K562 (cell line): ENCODE data around the gene IL6ST. TPM values are rescaled to one million over a fixed set of nuclear protein-coding genes. Genes with fewer than 3 reads are reported as not detected.

Source experiments
- ATAC-seq: fragments of 200-7000 bp; cut with Tn5 transposase; 3 replicates; pipeline ENCODE4 v1.9.1; 2020; ENCODE audit warnings: moderate library complexity
- BruUV-seq: library from RNA; stranded (reverse); fragments of 400-500 nt; replicated peaks from 2 replicates; lab custom pipeline; 2021; lab: Mats Ljungman, UMichigan
- CTCF ChIA-PET: fragments of 300-600 bp; formaldehyde crosslinking; extraction: SDS; loops from one replicate; lab custom pipeline; 2021; ENCODE audit warnings: low intra/inter-chr PET ratio; lab: Yijun Ruan, JAX
- POLR2A ChIA-PET: fragments of 300-600, 350-650 bp; sonication (Branson Sonifier 250); formaldehyde crosslinking; extraction: SDS; loops from one replicate; lab custom pipeline; 2021; ENCODE audit warnings: antibody characterized with exemption, inconsistent platforms; lab: Yijun Ruan, JAX
- DNase-seq, 4 experiments: peaks; one replicate each; pipeline versions ENCODE4 v3.0.0 to v3.0.0-alpha.2; 2011 to 2018; ENCODE audit warnings: low spot score in 3 of 4, mixed read lengths in 3 of 4; ENCODE audit errors: extremely low read depth in 1 of 4
- FAIRE-seq: peaks from 2 replicates; lab custom pipeline; 2011; peaks lifted over from hg19 to GRCh38; lab: Jason Lieb, UNC
- H2AFZ ChIP-seq: 2 replicates; pipeline ENCODE4 v1.6.0; 2011; ENCODE audit warnings: low read depth, low read length, control low read depth, inconsistent platforms
- H3K27ac ChIP-seq: fragments of 200-600 bp; 3 replicates; pipeline ENCODE4 v1.8.0; 2011; ENCODE audit warnings: low read depth, mild to moderate bottlenecking, control low read depth, inconsistent platforms, low read length, moderate library complexity, mixed read lengths; ENCODE audit errors: extremely low read depth
- H3K27me3 ChIP-seq, 2 experiments: fragments of 300-600 bp in 1 of 2; 2 replicates in 1 of 2; 3 replicates in 1 of 2; pipeline versions ENCODE4 v1.6.0 to v1.8.0; 2011; ENCODE audit warnings: inconsistent platforms in 2 of 2, low read length in 2 of 2, mild to moderate bottlenecking in 1 of 2, mixed read lengths in 1 of 2, moderate library complexity in 1 of 2; ENCODE audit not compliant: control insufficient read depth in 2 of 2, insufficient read depth in 2 of 2
- H3K36me3 ChIP-seq: fragments of 300-600 bp; 3 replicates; pipeline ENCODE4 v1.8.0; 2011; ENCODE audit warnings: mild to moderate bottlenecking, low read length, inconsistent platforms; ENCODE audit not compliant: control insufficient read depth, insufficient read depth
- H3K4me1 ChIP-seq, 2 experiments: fragments of 200-600 bp in 1 of 2; replicated peaks in 1 of 2; 2 replicates in 1 of 2; 3 replicates in 1 of 2; pipeline versions ENCODE4 v1.5.1 to v1.8.0; 2011; ENCODE audit warnings: inconsistent platforms in 2 of 2, low read length in 2 of 2, mild to moderate bottlenecking in 1 of 2, mixed read lengths in 1 of 2, moderate library complexity in 1 of 2; ENCODE audit not compliant: control insufficient read depth in 2 of 2, insufficient read depth in 2 of 2
- H3K4me2 ChIP-seq: 2 replicates; pipeline ENCODE4 v1.6.1; 2011; ENCODE audit warnings: low read length, control low read depth, inconsistent platforms, mixed read lengths; ENCODE audit not compliant: insufficient read depth
- H3K4me3 ChIP-seq: fragments of 200-600 bp; sonication (generic), shearing (Covaris generic); 2 replicates; pipeline ENCODE4 v1.5.1; 2016; ENCODE audit warnings: control low read depth, inconsistent platforms
- H3K79me2 ChIP-seq: fragments of 200-600 bp; 3 replicates; pipeline ENCODE4 v1.8.0; 2011; ENCODE audit warnings: low read length, inconsistent platforms; ENCODE audit not compliant: control insufficient read depth, insufficient read depth
- H3K9ac ChIP-seq, 2 experiments: 2 replicates each; pipeline versions ENCODE4 v1.6.0 to v1.6.1; 2011; ENCODE audit warnings: low read depth in 2 of 2, low read length in 2 of 2, control low read depth in 1 of 2, inconsistent platforms in 1 of 2, mild to moderate bottlenecking in 1 of 2, mixed read lengths in 1 of 2; ENCODE audit not compliant: insufficient read depth in 1 of 2
- H3K9me1 ChIP-seq: one replicate; pipeline ENCODE4 v1.6.0; 2011; ENCODE audit warnings: inconsistent platforms, mild to moderate bottlenecking, low read length, moderate library complexity; ENCODE audit not compliant: control insufficient read depth, insufficient read depth
- H3K9me3 ChIP-seq: replicated peaks from 2 replicates; pipeline ENCODE4 v1.5.1; 2011; ENCODE audit warnings: low read depth, low read length, inconsistent platforms; ENCODE audit not compliant: control insufficient read depth, insufficient read depth
- H4K20me1 ChIP-seq: replicated peaks from 2 replicates; pipeline ENCODE4 v1.6.1; 2011; ENCODE audit warnings: low read length, inconsistent platforms, mixed read lengths; ENCODE audit not compliant: control insufficient read depth, insufficient read depth
- ARHGAP35 ChIP-seq: fragments of 450-650 bp; IDR thresholded peaks from 2 replicates; pipeline ENCODE4 v1.6.1; 2018; ENCODE audit not compliant: partially characterized antibody
- KDM4B ChIP-seq, 2 experiments: fragments of 450-650 bp in 1 of 2; sonication (generic) in 1 of 2; IDR thresholded peaks; 2 replicates each; pipeline ENCODE4 v1.6.1; 2016 to 2017; ENCODE audit warnings: borderline replicate concordance in 2 of 2, antibody characterized with exemption in 1 of 2, low read depth in 1 of 2, mild to moderate bottlenecking in 1 of 2
- L3MBTL2 ChIP-seq: fragments of 450-650 bp; IDR thresholded peaks from 2 replicates; pipeline ENCODE4 v1.6.1; 2016; ENCODE audit warnings: mild to moderate bottlenecking, moderate library complexity
- MEF2A ChIP-seq: IDR thresholded peaks from 2 replicates; pipeline ENCODE4 v1.6.1; 2011; ENCODE audit warnings: low read depth, mild to moderate bottlenecking, low read length, moderate library complexity; ENCODE audit not compliant: control insufficient read depth
- PRPF4 ChIP-seq: fragments of 200-400 bp; formaldehyde crosslinking; IDR thresholded peaks from one replicate; pipeline ENCODE4 v1.6.1; 2017; ENCODE audit warnings: low read length, low read depth, mild to moderate bottlenecking; ENCODE audit not compliant: insufficient read depth, poor library complexity, severe bottlenecking
- PTTG1 ChIP-seq: fragments of 450-650 bp; IDR thresholded peaks from 2 replicates; pipeline ENCODE4 v1.6.1; 2016; ENCODE audit warnings: low read depth, mild to moderate bottlenecking, missing genetic modification characterization, missing compliant biosample characterization
- SIN3A ChIP-seq, 2 experiments: fragments of 150-350 bp in 1 of 2; IDR thresholded peaks; 2 replicates each; pipeline ENCODE4 v1.6.1; 2011 to 2016; ENCODE audit warnings: borderline replicate concordance in 2 of 2, low read depth in 2 of 2, low read length in 2 of 2, mild to moderate bottlenecking in 2 of 2, moderate library complexity in 2 of 2; ENCODE audit not compliant: control insufficient read depth in 1 of 2
- SLC30A9 ChIP-seq: fragments of 250-450 bp; sonication (Bioruptor Pico); IDR thresholded peaks from 2 replicates; pipeline ENCODE4 v1.8.0; 2022; ENCODE audit warnings: mild to moderate bottlenecking, moderate library complexity
- SMARCB1 ChIP-seq: IDR thresholded peaks from 2 replicates; pipeline ENCODE4 v1.6.1; 2011; ENCODE audit warnings: improper control_type of control experiment, low read depth; ENCODE audit not compliant: insufficient read length
- YBX1 ChIP-seq: fragments of 450-650 bp; IDR thresholded peaks from 2 replicates; pipeline ENCODE4 v1.7.1; 2016; ENCODE audit warnings: mild to moderate bottlenecking
- ZNF140 ChIP-seq: fragments of 250-450 bp; sonication (Bioruptor Pico); IDR thresholded peaks from 2 replicates; pipeline ENCODE4 v1.8.0; 2021; ENCODE audit warnings: moderate library complexity, mild to moderate bottlenecking, inconsistent platforms
- ZNF507 ChIP-seq: conservative IDR thresholded peaks from 2 replicates; pipeline ENCODE4 v1.6.1; 2017; ENCODE audit warnings: missing genetic modification characterization, missing compliant biosample characterization
- ZNF76 ChIP-seq: fragments of 250-450 bp; sonication (Bioruptor Pico); IDR thresholded peaks from 2 replicates; pipeline ENCODE4 v1.4.0; 2020; ENCODE audit warnings: mild to moderate bottlenecking, moderate library complexity, borderline replicate concordance
- WGBS: fragments of 100-300 bp; shearing (Covaris generic); methylation state at CpG from one replicate; pipeline ENCODE4 v1.1.6; 2016; ENCODE audit warnings: low coverage, mixed read lengths; ENCODE audit not compliant: insufficient coverage; ENCODE audit errors: missing lambda C conversion rate; 5-methylcytosine and 5-hydroxymethylcytosine counted together
- in situ Hi-C: fragments of 300-500 bp; cut with MboI; formaldehyde crosslinking; loops from 4 replicates; pipeline ENCODE4 v1.15.0; 2018; ENCODE audit warnings: inconsistent platforms, mixed read lengths
- intact Hi-C: fragments of 100-400 bp; cut with micrococcal nuclease; formaldehyde crosslinking; loops from 2 replicates; pipeline ENCODE4 v1.14.2; 2022
- polyA plus RNA-seq, 8 experiments: library from polyadenylated mRNA; depleted of rRNA in 4 of 8; stranded (reverse) in 5 of 8; unstranded in 3 of 8; fragments of >200 nt; fragmentation: Nextera tagmentation in 2 of 8; fragmentation: Illumina TruSeq in 1 of 8; extraction: Ambion mirVana in 2 of 8; extraction: Trizol in 1 of 8; gene quantifications; 2 replicates each; pipeline versions ENCODE4 v1.2.1 to v1.2.3, GENCODE V29; 2011 to 2014; ENCODE audit warnings: inconsistent platforms in 1 of 8, missing spikeins in 1 of 8
- total RNA-seq, 7 experiments: library from RNA; depleted of rRNA in 6 of 7; stranded (reverse); fragments of >200 nt in 6 of 7; fragmentation: Illumina TruSeq in 2 of 7; extraction: Trizol in 2 of 7; gene quantifications; 2 replicates each; pipeline versions ENCODE4 v1.2.1 to v1.2.3, GENCODE V29; 2011 to 2021; ENCODE audit warnings: low replicate concordance in 1 of 7
- TF ChIP-seq, protein P1 (sequence below): fragments of 250-450 bp; sonication (Bioruptor Pico); IDR thresholded peaks from 2 replicates; pipeline ENCODE4 v1.5.0; 2021
- TF ChIP-seq, protein P2 (sequence below): IDR thresholded peaks from 2 replicates; pipeline ENCODE4 v1.6.1; 2011; ENCODE audit warnings: borderline replicate concordance, low read depth, mild to moderate bottlenecking, moderate library complexity, low read length; ENCODE audit not compliant: insufficient read depth, poor library complexity, severe bottlenecking
- TF ChIP-seq, protein P3 (sequence below): fragments of 250-450 bp; sonication (Bioruptor Pico); IDR thresholded peaks from 2 replicates; pipeline ENCODE4 v1.4.0; 2020
- TF ChIP-seq, protein P4 (sequence below): fragments of 250-450 bp; sonication (Bioruptor Pico); IDR thresholded peaks from 2 replicates; pipeline ENCODE4 v1.6.1; 2021; ENCODE audit warnings: mild to moderate bottlenecking

IL6ST gene
- total and polyA plus RNA-seq, 9 of the 15 experiments (the other 6 are each of a cell fraction or from before 2014, with no cell fraction given), result 2.0 to 27.0 (median 7.9) TPM

DNA sequence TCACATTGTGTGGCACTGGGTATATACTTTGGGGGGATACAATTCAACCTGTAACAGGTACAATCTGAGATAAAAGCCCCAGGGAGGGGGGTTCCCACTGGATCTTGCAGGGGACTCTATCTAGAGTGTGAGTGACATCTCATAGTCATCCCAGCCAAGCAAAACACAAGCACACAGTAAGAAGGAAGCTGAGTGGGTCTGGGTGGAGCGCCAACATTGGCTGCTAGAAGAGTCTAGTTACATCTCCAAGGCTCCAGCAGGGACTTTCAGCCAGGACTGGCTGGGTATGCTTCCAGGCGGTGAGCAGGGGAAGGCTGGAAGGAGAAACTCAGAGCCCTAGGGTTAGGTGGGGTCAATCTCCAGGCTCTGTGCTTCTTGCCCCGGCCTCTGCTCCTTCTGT lies 90.6 kb downstream of the IL6ST start:
- ATAC-seq, result no peak
- Histone ChIP-seq H3K4me2 (no peak overlapping the region), H3K27me3 (peaks cover 9 to 33% of the 10 kb centered on the region in 2 experiments), H3K9me1 (no peaks in the 10 kb centered on the region), H3K9ac (no peak overlapping the region), H4K20me1 (no peaks in the 10 kb centered on the region), H2AFZ (no peak overlapping the region), H3K4me3 (no peak overlapping the region), H3K4me1 (no peaks in the 10 kb centered on the region), H3K27ac (no peak overlapping the region), H3K36me3 (no peaks in the 10 kb centered on the region), H3K79me2 (no peaks in the 10 kb centered on the region), H3K9me3 (no peaks in the 10 kb centered on the region)
- in situ Hi-C loops, result no loop called here
- intact Hi-C loops, result no loop called here
- WGBS, result 0% methylated on average over 3 of the region's 3 CpGs
- POLR2A ChIA-PET, result no interaction called here
- no peak for DNase-seq
- CTCF ChIA-PET, result no interaction called here
- FAIRE-seq, result no peak
- no TSS peak for BruUV-seq
- no peak for TF ChIP-seq PTTG1 (tag)
- TF ChIP-seq SIN3A (IDR thresholded peaks at IDR 0.05; ENCODE audit: borderline replicate concordance in 2 of 2, control insufficient read depth in 1 of 2, low read depth in 2 of 2, low read length in 2 of 2), result no peak
- TF ChIP-seq ZNF140 (CRISPR knock-in tag), result no peak
- TF ChIP-seq, protein P1, sequence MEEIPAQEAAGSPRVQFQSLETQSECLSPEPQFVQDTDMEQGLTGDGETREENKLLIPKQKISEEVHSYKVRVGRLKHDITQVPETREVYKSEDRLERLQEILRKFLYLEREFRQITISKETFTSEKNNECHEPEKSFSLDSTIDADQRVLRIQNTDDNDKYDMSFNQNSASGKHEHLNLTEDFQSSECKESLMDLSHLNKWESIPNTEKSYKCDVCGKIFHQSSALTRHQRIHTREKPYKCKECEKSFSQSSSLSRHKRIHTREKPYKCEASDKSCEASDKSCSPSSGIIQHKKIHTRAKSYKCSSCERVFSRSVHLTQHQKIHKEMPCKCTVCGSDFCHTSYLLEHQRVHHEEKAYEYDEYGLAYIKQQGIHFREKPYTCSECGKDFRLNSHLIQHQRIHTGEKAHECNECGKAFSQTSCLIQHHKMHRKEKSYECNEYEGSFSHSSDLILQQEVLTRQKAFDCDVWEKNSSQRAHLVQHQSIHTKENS, result no peak
- no peak for TF ChIP-seq SMARCB1
- TF ChIP-seq ZNF507, result no peak
- TF ChIP-seq YBX1, result no peak
- TF ChIP-seq, protein P2, sequence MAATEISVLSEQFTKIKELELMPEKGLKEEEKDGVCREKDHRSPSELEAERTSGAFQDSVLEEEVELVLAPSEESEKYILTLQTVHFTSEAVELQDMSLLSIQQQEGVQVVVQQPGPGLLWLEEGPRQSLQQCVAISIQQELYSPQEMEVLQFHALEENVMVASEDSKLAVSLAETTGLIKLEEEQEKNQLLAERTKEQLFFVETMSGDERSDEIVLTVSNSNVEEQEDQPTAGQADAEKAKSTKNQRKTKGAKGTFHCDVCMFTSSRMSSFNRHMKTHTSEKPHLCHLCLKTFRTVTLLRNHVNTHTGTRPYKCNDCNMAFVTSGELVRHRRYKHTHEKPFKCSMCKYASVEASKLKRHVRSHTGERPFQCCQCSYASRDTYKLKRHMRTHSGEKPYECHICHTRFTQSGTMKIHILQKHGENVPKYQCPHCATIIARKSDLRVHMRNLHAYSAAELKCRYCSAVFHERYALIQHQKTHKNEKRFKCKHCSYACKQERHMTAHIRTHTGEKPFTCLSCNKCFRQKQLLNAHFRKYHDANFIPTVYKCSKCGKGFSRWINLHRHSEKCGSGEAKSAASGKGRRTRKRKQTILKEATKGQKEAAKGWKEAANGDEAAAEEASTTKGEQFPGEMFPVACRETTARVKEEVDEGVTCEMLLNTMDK, result no peak
- TF ChIP-seq MEF2A, result no peak
- TF ChIP-seq PRPF4, result no peak
- TF ChIP-seq SLC30A9 (CRISPR knock-in tag), result no peak
- TF ChIP-seq, protein P3, sequence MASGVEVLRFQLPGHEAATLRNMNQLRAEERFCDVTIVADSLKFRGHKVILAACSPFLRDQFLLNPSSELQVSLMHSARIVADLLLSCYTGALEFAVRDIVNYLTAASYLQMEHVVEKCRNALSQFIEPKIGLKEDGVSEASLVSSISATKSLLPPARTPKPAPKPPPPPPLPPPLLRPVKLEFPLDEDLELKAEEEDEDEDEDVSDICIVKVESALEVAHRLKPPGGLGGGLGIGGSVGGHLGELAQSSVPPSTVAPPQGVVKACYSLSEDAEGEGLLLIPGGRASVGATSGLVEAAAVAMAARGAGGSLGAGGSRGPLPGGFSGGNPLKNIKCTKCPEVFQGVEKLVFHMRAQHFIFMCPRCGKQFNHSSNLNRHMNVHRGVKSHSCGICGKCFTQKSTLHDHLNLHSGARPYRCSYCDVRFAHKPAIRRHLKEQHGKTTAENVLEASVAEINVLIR, result no peak
- TF ChIP-seq L3MBTL2, result no peak
- TF ChIP-seq KDM4B (IDR thresholded peaks at IDR 0.05; ENCODE audit: borderline replicate concordance in 2 of 2, low read depth in 1 of 2), result no peak
- TF ChIP-seq, protein P4, sequence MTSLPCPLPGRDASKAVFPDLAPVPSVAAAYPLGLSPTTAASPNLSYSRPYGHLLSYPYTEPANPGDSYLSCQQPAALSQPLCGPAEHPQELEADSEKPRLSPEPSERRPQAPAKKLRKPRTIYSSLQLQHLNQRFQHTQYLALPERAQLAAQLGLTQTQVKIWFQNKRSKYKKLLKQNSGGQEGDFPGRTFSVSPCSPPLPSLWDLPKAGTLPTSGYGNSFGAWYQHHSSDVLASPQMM (CRISPR knock-in tag), result no peak
- no peak for TF ChIP-seq ZNF76
- no peak for TF ChIP-seq ARHGAP35
